ENCODE results near the gene CCL23. TPM values are rescaled to one million over a fixed set of nuclear protein-coding genes. Genes with fewer than 3 reads are reported as not detected.
"Not testable (repeated sequence)": the region's sequence is repeated elsewhere in the genome, so short reads cannot be mapped to it uniquely, and the experiment has no call there.

Gene CCL23
- total and polyA plus RNA-seq, 9 of the 15 experiments (the other 6 are each of a cell fraction or from before 2014, with no cell fraction given): not detected

DNA sequence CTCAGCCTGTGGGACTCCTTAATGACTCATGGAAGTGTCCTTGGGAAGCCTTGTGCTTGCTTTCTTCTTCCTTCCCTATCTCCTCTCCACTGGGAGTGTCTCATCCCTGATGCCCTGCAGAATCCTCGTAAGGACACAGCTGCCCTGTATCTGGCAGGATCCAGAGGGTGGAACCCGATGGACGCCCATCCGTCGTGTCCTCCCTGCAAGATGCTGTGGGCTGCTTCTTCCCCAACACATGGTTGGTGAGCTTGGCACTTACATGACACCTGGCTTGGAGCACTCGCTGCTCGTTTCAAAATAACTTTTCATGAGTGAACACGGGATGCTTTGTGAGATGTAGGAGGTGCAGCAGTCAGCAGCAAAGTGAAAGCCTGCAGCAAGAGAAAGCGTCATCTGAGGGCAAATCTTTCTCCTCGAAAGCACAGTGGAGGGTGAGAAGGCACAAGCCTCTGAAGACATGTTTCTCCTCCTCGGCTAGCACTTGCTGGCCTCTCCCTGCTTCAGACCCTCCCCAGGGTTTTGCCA is 19.7 kb downstream of the CCL23 start (continued):
- TF ChIP-seq SMARCB1 (IDR thresholded peaks at IDR 0.05; ENCODE audit: insufficient read length, low read depth) (no peak), ZNF668 (CRISPR knock-in tag; IDR thresholded peaks at IDR 0.05) (no peak), THRAP3 (IDR thresholded peaks at IDR 0.05; ENCODE audit: borderline replicate concordance) (no peak), SMARCE1 (IDR thresholded peaks at IDR 0.05) (no peak)

DNA sequence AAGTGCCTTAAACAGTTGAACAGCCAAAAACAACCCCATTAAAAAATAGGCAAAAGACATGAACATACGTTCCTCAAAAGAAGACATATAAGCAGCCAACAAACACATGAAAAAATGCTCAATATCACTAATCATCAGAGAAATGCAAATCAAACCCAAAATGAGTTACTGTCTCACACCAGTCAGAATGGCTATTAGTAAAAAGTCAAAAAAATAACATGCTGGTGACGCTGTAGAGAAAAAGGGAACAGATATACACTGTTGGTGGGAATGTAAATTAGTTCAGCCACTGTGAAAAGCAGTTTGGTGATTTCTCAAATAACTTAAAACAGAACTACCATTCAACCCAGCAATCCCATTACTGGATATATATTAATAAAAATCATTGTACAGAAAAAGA is 22.4 kb downstream of the CCL23 start:
- CTCF ChIA-PET (ENCODE audit: low intra/inter-chr PET ratio); H3K27me3 ChIP-seq (ENCODE audit: control insufficient read depth in 2 of 2, insufficient read depth in 2 of 2, low read length in 2 of 2); H3K9me3 ChIP-seq (replicated peaks; ENCODE audit: control insufficient read depth, insufficient read depth, low read depth, low read length); DNase-seq (ENCODE audit: extremely low read depth in 1 of 4, low spot score in 3 of 4); H3K79me2 ChIP-seq (ENCODE audit: control insufficient read depth, insufficient read depth, low read length); BruUV-seq (replicated peaks); H3K4me3 ChIP-seq; intact Hi-C loops (cut with micrococcal nuclease); H3K4me1 ChIP-seq (replicated peaks in 1 of 2; ENCODE audit: control insufficient read depth in 2 of 2, insufficient read depth in 2 of 2, low read length in 2 of 2); H3K9me1 ChIP-seq (ENCODE audit: control insufficient read depth, insufficient read depth, low read length); H3K9ac ChIP-seq (ENCODE audit: insufficient read depth in 1 of 2, low read depth in 2 of 2, low read length in 2 of 2); H2AFZ ChIP-seq (ENCODE audit: low read depth, low read length); H3K27ac ChIP-seq (ENCODE audit: extremely low read depth, low read depth, low read length); in situ Hi-C loops (cut with MboI); POLR2A ChIA-PET; FAIRE-seq; H3K4me2 ChIP-seq (ENCODE audit: insufficient read depth, low read length); H4K20me1 ChIP-seq (replicated peaks; ENCODE audit: control insufficient read depth, insufficient read depth, low read length); ATAC-seq; H3K36me3 ChIP-seq (ENCODE audit: control insufficient read depth, insufficient read depth, low read length): not testable (repeated sequence)
- 0% methylated on average over 2 of the region's 2 CpGs for WGBS (ENCODE audit: insufficient coverage, low coverage, missing lambda C conversion rate)

DNA sequence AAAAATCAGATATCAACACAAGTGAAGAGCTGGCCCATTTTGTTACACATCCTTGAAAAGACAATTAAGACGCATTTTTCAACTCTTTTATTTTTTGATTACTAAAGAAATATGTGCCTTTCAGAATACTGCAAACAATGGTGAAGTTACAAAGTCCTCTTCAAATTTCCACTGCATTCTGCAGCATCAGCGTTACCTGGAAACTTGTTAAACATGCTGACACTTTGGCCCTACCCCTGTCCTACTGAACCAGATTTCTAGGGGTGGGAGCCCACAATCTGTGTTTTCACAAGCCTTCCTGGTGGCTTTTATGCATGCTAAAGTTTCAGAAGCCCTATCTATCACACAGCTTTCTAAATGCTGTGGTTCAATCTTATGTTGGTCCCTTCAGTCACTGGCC is 26.7 kb downstream of the CCL23 start:
- no peak overlapping the region for H3K9ac ChIP-seq (ENCODE audit: insufficient read depth in 1 of 2, low read depth in 2 of 2, low read length in 2 of 2)
- TF ChIP-seq C11orf30 (IDR thresholded peaks at IDR 0.05; ENCODE audit: low read depth) (0 out of 2 replicates have a peak, but pooled peaks have one; percentile 6), ADNP (tag; IDR thresholded peaks at IDR 0.05) (no peak)
- intact Hi-C loops (cut with micrococcal nuclease) (no loop called here), in situ Hi-C loops (cut with MboI) (no loop called here)
- BruUV-seq (replicated peaks): no TSS peak
- FAIRE-seq (no peak), DNase-seq (ENCODE audit: extremely low read depth in 1 of 4, low spot score in 3 of 4) (no peak), ATAC-seq (no peak)
- H3K4me3 ChIP-seq: no peak overlapping the region
- POLR2A ChIA-PET: no interaction called here
- H3K9me1 ChIP-seq (ENCODE audit: control insufficient read depth, insufficient read depth, low read length): no peaks in the 10 kb centered on the region
- no peaks in the 10 kb centered on the region for H3K36me3 ChIP-seq (ENCODE audit: control insufficient read depth, insufficient read depth, low read length)
- no peaks in the 10 kb centered on the region for H3K79me2 ChIP-seq (ENCODE audit: control insufficient read depth, insufficient read depth, low read length)
- no peaks in the 10 kb centered on the region for H3K4me1 ChIP-seq (replicated peaks in 1 of 2; ENCODE audit: control insufficient read depth in 2 of 2, insufficient read depth in 2 of 2, low read length in 2 of 2)
- H3K27ac ChIP-seq (ENCODE audit: extremely low read depth, low read depth, low read length): no peak overlapping the region
- WGBS (ENCODE audit: insufficient coverage, low coverage, missing lambda C conversion rate): 0% methylated on average over 2 of the region's 2 CpGs
- H4K20me1 ChIP-seq (replicated peaks; ENCODE audit: control insufficient read depth, insufficient read depth, low read length): no peaks in the 10 kb centered on the region
- H3K27me3 ChIP-seq (ENCODE audit: control insufficient read depth in 2 of 2, insufficient read depth in 2 of 2, low read length in 2 of 2): no peaks in the 10 kb centered on the region; a peak in 1 of 5 replicates
- CTCF ChIA-PET (ENCODE audit: low intra/inter-chr PET ratio): no interaction called here
- H3K4me2 ChIP-seq (ENCODE audit: insufficient read depth, low read length): no peak overlapping the region
- H3K9me3 ChIP-seq (replicated peaks; ENCODE audit: control insufficient read depth, insufficient read depth, low read depth, low read length): no peaks in the 10 kb centered on the region
- no peak overlapping the region for H2AFZ ChIP-seq (ENCODE audit: low read depth, low read length)
